HL-60 (cell line): ENCODE results near the gene PLPPR4.

Experiments used
- CTCF ChIP-seq: IDR thresholded peaks from one replicate; pipeline ENCODE4 v1.5.1; 2011; ENCODE audit warnings: low read length, control low read depth, inconsistent platforms; ENCODE audit not compliant: insufficient read depth
- REST ChIP-seq: IDR thresholded peaks from 2 replicates; pipeline ENCODE4 v1.6.1; 2012; ENCODE audit warnings: low read depth; ENCODE audit not compliant: insufficient replicate concordance

- TF ChIP-seq CTCF (no peak), REST (no peak)
Measured at GRCh38 chr1:99271249-99271648, 7.0 kb downstream of the PLPPR4 start.
